GM19468 (cell line): ENCODE measurements around the gene NARS2.
A peak's percentile ranks its signal among the peaks of the same experiment; 100 is the strongest.
"Not testable (repeated sequence)": the region's sequence is repeated elsewhere in the genome, so short reads cannot be mapped to it uniquely, and the experiment has no call there.

Source experiments
- ATAC-seq: cut with Tn5 transposase; IDR thresholded peaks from one replicate; pipeline ENCODE4 v1.9.1; 2021; ENCODE audit warnings: mild to moderate bottlenecking, moderate library complexity, moderate number of reproducible peaks; ENCODE audit not compliant: unreplicated experiment; ENCODE audit errors: extremely low read depth

NARS2 gene

GRCh38 chr11:78574386-78575381 lies at the start of gene NARS2:
Gene NARS2 (minus strand): TSS chr11:78574864. CDS start chr11:78574488, 376 bp downstream.
- ATAC-seq, result peak; percentile 78

GRCh38 chr11:78622666-78623065 lies 48.0 kb upstream of the NARS2 start:
- no peak for ATAC-seq

GRCh38 chr11:78620159-78620558 lies 45.5 kb upstream of the NARS2 start:
- ATAC-seq, result no peak

GRCh38 chr11:78615724-78616123 lies 41.1 kb upstream of the NARS2 start:
- no peak for ATAC-seq

- no peak for ATAC-seq
Measured at GRCh38 chr11:78613378-78613813, 38.7 kb upstream of the NARS2 start.

GRCh38 chr11:78612721-78613377 lies 38.2 kb upstream of the NARS2 start:
- ATAC-seq, result no peak

GRCh38 chr11:78609321-78609720 lies 34.7 kb upstream of the NARS2 start:
- ATAC-seq, result not testable (repeated sequence)

- no peak for ATAC-seq
Measured at GRCh38 chr11:78607696-78608095, 33.0 kb upstream of the NARS2 start.

- no peak for ATAC-seq
Measured at GRCh38 chr11:78606667-78607066, 32.0 kb upstream of the NARS2 start.

- ATAC-seq, result no peak
Measured at GRCh38 chr11:78605296-78605695, 30.6 kb upstream of the NARS2 start.

- no peak for ATAC-seq
Measured at GRCh38 chr11:78603792-78604191, 29.1 kb upstream of the NARS2 start.

- ATAC-seq, result not testable (repeated sequence)
Measured at GRCh38 chr11:78602771-78603170, 28.1 kb upstream of the NARS2 start.

- not testable (repeated sequence) for ATAC-seq
Measured at GRCh38 chr11:78601066-78601465, 26.4 kb upstream of the NARS2 start.

- ATAC-seq, result not testable (repeated sequence)
Measured at GRCh38 chr11:78597579-78597978, 22.9 kb upstream of the NARS2 start.

GRCh38 chr11:78595436-78596130 lies 20.9 kb upstream of the NARS2 start:
- ATAC-seq, result no peak

GRCh38 chr11:78594814-78595213 lies 20.1 kb upstream of the NARS2 start:
- ATAC-seq, result no peak

GRCh38 chr11:78588517-78588916 lies 13.9 kb upstream of the NARS2 start:
- ATAC-seq, result no peak

- no peak for ATAC-seq
Measured at GRCh38 chr11:78587446-78587845, 12.8 kb upstream of the NARS2 start.

- ATAC-seq, result no peak
Measured at GRCh38 chr11:78586452-78587046, 11.9 kb upstream of the NARS2 start.

GRCh38 chr11:78583889-78584288 lies 9.2 kb upstream of the NARS2 start:
- ATAC-seq, result no peak
